ENCODE measurements around the gene SLC16A3. TPM values are rescaled to one million over a fixed set of nuclear protein-coding genes. Genes with fewer than 3 reads are reported as not detected.
A peak's percentile ranks its signal among the peaks of the same experiment; 100 is the strongest.

SLC16A3 gene
- total and polyA plus RNA-seq, 9 of the 15 experiments (the other 6 are each of a cell fraction or from before 2014, with no cell fraction given): 0.11 to 5.4 (median 1.2) TPM; not detected in 2

GRCh38 chr17:82282239-82283207 is 53.7 kb downstream of the SLC16A3 start (continued):
- TF ChIP-seq CBX2 (IDR thresholded peaks at IDR 0.05; ENCODE audit: insufficient read depth, low read length, poor library complexity, severe bottlenecking): no peak
- no peak for TF ChIP-seq ZNF76 (CRISPR knock-in tag; IDR thresholded peaks at IDR 0.05; ENCODE audit: borderline replicate concordance)
- TF ChIP-seq CAMTA2 (CRISPR knock-in tag; conservative IDR thresholded peaks at IDR 0.05): no peak
- no peak for TF ChIP-seq MYC (IDR thresholded peaks at IDR 0.05; ENCODE audit: low read depth, low read length)
- TF ChIP-seq MYC (CRISPR knock-in tag; IDR thresholded peaks at IDR 0.05; ENCODE audit: borderline replicate concordance, low read depth): no peak
- TF ChIP-seq SETDB1 (IDR thresholded peaks at IDR 0.05; ENCODE audit: low read length): no peak

- no TSS peak for BruUV-seq (replicated peaks)
- no peaks in the 10 kb centered on the region for H4K20me1 ChIP-seq (replicated peaks; ENCODE audit: control insufficient read depth, insufficient read depth, low read length)
- in situ Hi-C loops (cut with MboI) (no loop called here), intact Hi-C loops (cut with micrococcal nuclease) (no loop called here)
- no peaks in the 10 kb centered on the region for H3K36me3 ChIP-seq (ENCODE audit: control insufficient read depth, insufficient read depth, low read length)
- no peak overlapping the region for H3K4me3 ChIP-seq
- no peak overlapping the region for H3K4me2 ChIP-seq (ENCODE audit: insufficient read depth, low read length)
- peaks cover 21 to 53% of the 10 kb centered on the region in 2 experiments for H3K4me1 ChIP-seq (replicated peaks in 1 of 2; ENCODE audit: control insufficient read depth in 2 of 2, insufficient read depth in 2 of 2, low read length in 2 of 2)
- H2AFZ ChIP-seq (ENCODE audit: low read depth, low read length): 0 out of 2 replicates have a peak overlapping the region, but pooled peaks have one; percentile 27
- WGBS (ENCODE audit: insufficient coverage, low coverage, missing lambda C conversion rate): 39% methylated on average over 9 of the region's 13 CpGs
- ChIA-PET POLR2A (interaction anchor here (0.6 to 1.9 kb wide), 7 partner anchors 9 to 62 kb away, joined by 3 to 11 read pairs (median 6); partner anchors contain the start of gene CSNK1D), CTCF (ENCODE audit: low intra/inter-chr PET ratio) (no interaction called here)
- DNase-seq (ENCODE audit: extremely low read depth in 1 of 4, low spot score in 3 of 4) (peak in 2 of 4 experiments; percentile 50 to 54), FAIRE-seq (no peak), ATAC-seq (peak; percentile 17; the same call in 2 of the 3 replicates)
- H3K9me3 ChIP-seq (replicated peaks; ENCODE audit: control insufficient read depth, insufficient read depth, low read depth, low read length): no peaks in the 10 kb centered on the region
- no peaks in the 10 kb centered on the region for H3K9me1 ChIP-seq (ENCODE audit: control insufficient read depth, insufficient read depth, low read length)
- no peaks in the 10 kb centered on the region for H3K79me2 ChIP-seq (ENCODE audit: control insufficient read depth, insufficient read depth, low read length)
- H3K9ac ChIP-seq (ENCODE audit: insufficient read depth in 1 of 2, low read depth in 2 of 2, low read length in 2 of 2): peak overlapping the region in 1 of 2 experiments; percentile 80; a peak in 2 of 4 replicates
- no peak overlapping the region for H3K27ac ChIP-seq (ENCODE audit: extremely low read depth, low read depth, low read length)
- no peaks in the 10 kb centered on the region for H3K27me3 ChIP-seq (ENCODE audit: control insufficient read depth in 2 of 2, insufficient read depth in 2 of 2, low read length in 2 of 2)
- TF ChIP-seq CC2D1A (IDR thresholded peaks at IDR 0.05) (no peak), DPF2 (IDR thresholded peaks at IDR 0.05) (peak; percentile 67), ZNF143 (CRISPR knock-in tag; IDR thresholded peaks at IDR 0.05) (no peak), ZNF175 (CRISPR knock-in tag; IDR thresholded peaks at IDR 0.05; ENCODE audit: low read depth) (no peak), EGR1 (conservative IDR thresholded peaks at IDR 0.05) (0 out of 2 replicates have a peak, but pooled peaks have one; percentile 14), HDAC2 (IDR thresholded peaks at IDR 0.05) (no peak)
- TF ChIP-seq, protein P1, sequence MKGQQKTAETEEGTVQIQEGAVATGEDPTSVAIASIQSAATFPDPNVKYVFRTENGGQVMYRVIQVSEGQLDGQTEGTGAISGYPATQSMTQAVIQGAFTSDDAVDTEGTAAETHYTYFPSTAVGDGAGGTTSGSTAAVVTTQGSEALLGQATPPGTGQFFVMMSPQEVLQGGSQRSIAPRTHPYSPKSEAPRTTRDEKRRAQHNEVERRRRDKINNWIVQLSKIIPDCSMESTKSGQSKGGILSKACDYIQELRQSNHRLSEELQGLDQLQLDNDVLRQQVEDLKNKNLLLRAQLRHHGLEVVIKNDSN (CRISPR knock-in tag; IDR thresholded peaks at IDR 0.05): no peak
- TF ChIP-seq, protein P2, sequence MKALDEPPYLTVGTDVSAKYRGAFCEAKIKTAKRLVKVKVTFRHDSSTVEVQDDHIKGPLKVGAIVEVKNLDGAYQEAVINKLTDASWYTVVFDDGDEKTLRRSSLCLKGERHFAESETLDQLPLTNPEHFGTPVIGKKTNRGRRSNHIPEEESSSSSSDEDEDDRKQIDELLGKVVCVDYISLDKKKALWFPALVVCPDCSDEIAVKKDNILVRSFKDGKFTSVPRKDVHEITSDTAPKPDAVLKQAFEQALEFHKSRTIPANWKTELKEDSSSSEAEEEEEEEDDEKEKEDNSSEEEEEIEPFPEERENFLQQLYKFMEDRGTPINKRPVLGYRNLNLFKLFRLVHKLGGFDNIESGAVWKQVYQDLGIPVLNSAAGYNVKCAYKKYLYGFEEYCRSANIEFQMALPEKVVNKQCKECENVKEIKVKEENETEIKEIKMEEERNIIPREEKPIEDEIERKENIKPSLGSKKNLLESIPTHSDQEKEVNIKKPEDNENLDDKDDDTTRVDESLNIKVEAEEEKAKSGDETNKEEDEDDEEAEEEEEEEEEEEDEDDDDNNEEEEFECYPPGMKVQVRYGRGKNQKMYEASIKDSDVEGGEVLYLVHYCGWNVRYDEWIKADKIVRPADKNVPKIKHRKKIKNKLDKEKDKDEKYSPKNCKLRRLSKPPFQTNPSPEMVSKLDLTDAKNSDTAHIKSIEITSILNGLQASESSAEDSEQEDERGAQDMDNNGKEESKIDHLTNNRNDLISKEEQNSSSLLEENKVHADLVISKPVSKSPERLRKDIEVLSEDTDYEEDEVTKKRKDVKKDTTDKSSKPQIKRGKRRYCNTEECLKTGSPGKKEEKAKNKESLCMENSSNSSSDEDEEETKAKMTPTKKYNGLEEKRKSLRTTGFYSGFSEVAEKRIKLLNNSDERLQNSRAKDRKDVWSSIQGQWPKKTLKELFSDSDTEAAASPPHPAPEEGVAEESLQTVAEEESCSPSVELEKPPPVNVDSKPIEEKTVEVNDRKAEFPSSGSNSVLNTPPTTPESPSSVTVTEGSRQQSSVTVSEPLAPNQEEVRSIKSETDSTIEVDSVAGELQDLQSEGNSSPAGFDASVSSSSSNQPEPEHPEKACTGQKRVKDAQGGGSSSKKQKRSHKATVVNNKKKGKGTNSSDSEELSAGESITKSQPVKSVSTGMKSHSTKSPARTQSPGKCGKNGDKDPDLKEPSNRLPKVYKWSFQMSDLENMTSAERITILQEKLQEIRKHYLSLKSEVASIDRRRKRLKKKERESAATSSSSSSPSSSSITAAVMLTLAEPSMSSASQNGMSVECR (CRISPR knock-in tag; IDR thresholded peaks at IDR 0.05): peak; percentile 45; the same call in 1 of the 2 replicates
Measured at GRCh38 chr17:82283208-82283749, 54.4 kb downstream of the SLC16A3 start.
